Stimulated activated CD8-positive, alpha-beta memory T cell treated with anti-CD3 and anti-CD28 coated beads, Interleukin-12 subunit alpha, Interleukin-12 subunit beta, amount 100 ng/mL, for 4 hours (primary cell): ENCODE results near the gene COX8C.
"Not testable (repeated sequence)": the region's sequence is repeated elsewhere in the genome, so short reads cannot be mapped to it uniquely, and the experiment has no call there.

Experiments
- DNase-seq: peaks from one replicate; pipeline ENCODE4 v3.0.0-alpha.2; 2020; ENCODE audit warnings: low read depth

The COX8C gene

GRCh38 chr14:93375673-93376156 lies 28.7 kb downstream of the COX8C start:
- DNase-seq, result no peak

- no peak for DNase-seq
These were observed 32.8 kb downstream of the COX8C start for GRCh38 chr14:93379831-93380230.

GRCh38 chr14:93381644-93382043 lies 34.7 kb downstream of the COX8C start:
- no peak for DNase-seq

- not testable (repeated sequence) for DNase-seq
These were observed 37.3 kb downstream of the COX8C start for GRCh38 chr14:93384256-93384655.

- no peak for DNase-seq
These were observed 48.2 kb downstream of the COX8C start for GRCh38 chr14:93395231-93395630.

GRCh38 chr14:93396456-93396855 lies 49.5 kb downstream of the COX8C start:
- no peak for DNase-seq
